Panc1 (cell line): Measurements from ENCODE around the gene MALAT1. TPM values are rescaled to one million over a fixed set of nuclear protein-coding genes. Genes with fewer than 3 reads are reported as not detected.
"Not testable (repeated sequence)": the region's sequence is repeated elsewhere in the genome, so short reads cannot be mapped to it uniquely, and the experiment has no call there.

Experiments
- ATAC-seq: fragments of 200-7000 bp; cut with Tn5 transposase; 2 replicates; pipeline ENCODE4 v1.9.1; 2020; ENCODE audit warnings: mild to moderate bottlenecking, moderate library complexity
- BruUV-seq: library from RNA; stranded (reverse); fragments of 400-500 nt; replicated peaks from 2 replicates; lab custom pipeline; 2021; lab: Mats Ljungman, UMichigan
- CTCF ChIA-PET: fragments of 300-600 bp; sonication (Branson Sonifier 250); formaldehyde crosslinking; loops from one replicate; lab custom pipeline; 2022; ENCODE audit warnings: antibody characterized with exemption; lab: Charles Lee
- POLR2A ChIA-PET: fragments of 300-600 bp; sonication (Branson Sonifier 250); formaldehyde crosslinking; loops from one replicate; lab custom pipeline; 2022; ENCODE audit warnings: antibody characterized with exemption; lab: Charles Lee
- DNase-seq: peaks from one replicate; pipeline ENCODE4 v3.0.0-alpha.2; 2010; ENCODE audit warnings: low read depth, low spot score
- H3K27ac ChIP-seq: 2 replicates; pipeline ENCODE4 v1.5.1; 2011; ENCODE audit warnings: mild to moderate bottlenecking, low read length, inconsistent platforms
- H3K27me3 ChIP-seq: fragments of 200-500 bp; sonication (Bioruptor generic); 2 replicates; pipeline ENCODE4 v1.6.0; 2014; ENCODE audit warnings: low read length, inconsistent platforms; ENCODE audit not compliant: control insufficient read depth, insufficient read depth
- H3K36me3 ChIP-seq: fragments of 200-500 bp; sonication (Bioruptor generic); 2 replicates; pipeline ENCODE4 v1.5.1; 2014; ENCODE audit warnings: inconsistent platforms, mild to moderate bottlenecking, low read length, moderate library complexity; ENCODE audit not compliant: control insufficient read depth, insufficient read depth
- H3K4me1 ChIP-seq: 2 replicates; pipeline ENCODE4 v1.5.1; 2011; ENCODE audit warnings: inconsistent platforms, mild to moderate bottlenecking, low read length, moderate library complexity; ENCODE audit not compliant: control insufficient read depth, insufficient read depth
- H3K4me3 ChIP-seq, 2 experiments: 2 replicates each; pipeline ENCODE4 v1.5.1; 2011 to 2012; ENCODE audit warnings: low read depth in 2 of 2, low read length in 2 of 2, mild to moderate bottlenecking in 2 of 2, inconsistent platforms in 1 of 2, moderate library complexity in 1 of 2
- H3K9me3 ChIP-seq: fragments of 200-500 bp; sonication (Bioruptor generic); 2 replicates; pipeline ENCODE4 v1.5.1; 2014; ENCODE audit warnings: low read depth, mild to moderate bottlenecking, inconsistent platforms, low read length, moderate library complexity; ENCODE audit not compliant: control insufficient read depth, insufficient read depth
- POLR2AphosphoS5 ChIP-seq: IDR thresholded peaks from 2 replicates; pipeline ENCODE4 v1.6.1; 2012; ENCODE audit warnings: mild to moderate bottlenecking, low read depth, low read length, moderate library complexity
- SIN3A ChIP-seq: IDR thresholded peaks from 2 replicates; pipeline ENCODE4 v1.6.1; 2012; ENCODE audit warnings: low read depth, mild to moderate bottlenecking, low read length, moderate library complexity, borderline replicate concordance; ENCODE audit not compliant: insufficient read depth
- in situ Hi-C: cut with HindIII; loops from 2 replicates; pipeline ENCODE4 v1.10.0; 2016; ENCODE audit warnings: low sequenced_read_pairs, low pct_unique_long_range_greater_than_20kb
- intact Hi-C: fragments of 100-400 bp; cut with micrococcal nuclease; formaldehyde crosslinking; loops from one replicate; pipeline ENCODE4 v1.10.0; 2022; ENCODE audit not compliant: unreplicated experiment
- total RNA-seq: library from RNA; stranded (reverse); gene quantifications from one replicate; pipeline ENCODE4 v1.2.1, GENCODE V29; 2021; ENCODE audit not compliant: unreplicated experiment
- TF ChIP-seq, protein P1 (sequence below), 2 experiments: IDR thresholded peaks; 2 replicates each; pipeline ENCODE4 v1.6.1; 2011 to 2012; ENCODE audit warnings: low read depth in 2 of 2, control low read depth in 1 of 2, low read length in 1 of 2, mild to moderate bottlenecking in 1 of 2, moderate library complexity in 1 of 2; ENCODE audit not compliant: insufficient read depth in 1 of 2
- TF ChIP-seq, protein P2 (sequence below): fragments of 450-650 bp; IDR thresholded peaks from 2 replicates; pipeline ENCODE4 v1.5.1; 2017; ENCODE audit warnings: mild to moderate bottlenecking

MALAT1 gene
- total RNA-seq, 1 experiment from 2014 or later = 13,645 TPM

DNA sequence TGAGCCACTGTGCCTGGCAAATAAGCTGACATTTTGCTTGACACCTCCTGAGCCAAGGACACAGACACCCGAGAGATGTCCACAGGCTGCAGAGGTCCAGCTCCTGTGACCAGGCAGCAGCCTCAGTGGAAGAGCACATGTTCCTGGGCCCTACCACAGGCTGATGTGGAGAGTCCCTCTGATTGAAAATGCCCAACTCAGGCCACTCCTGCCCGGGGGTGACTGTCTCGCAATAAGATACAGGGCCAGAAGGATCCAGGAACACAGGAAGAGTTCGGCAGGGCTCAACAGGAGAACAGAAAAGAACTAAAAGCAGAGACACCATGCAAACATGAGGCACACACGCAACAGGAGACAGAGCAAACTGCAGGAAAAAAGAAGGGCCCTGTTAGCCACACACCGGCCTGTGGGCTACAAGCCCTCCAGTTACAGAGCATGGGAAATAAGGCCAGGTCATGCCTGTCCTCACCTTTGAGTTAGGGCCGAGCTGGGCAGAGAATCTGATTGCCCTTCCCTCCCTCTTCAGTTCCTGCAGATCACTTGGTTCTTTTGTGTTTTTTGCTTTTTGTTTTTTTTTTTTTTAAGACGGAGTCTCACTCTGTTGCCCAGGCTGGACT, 28.3 kb upstream of the MALAT1 start:
- DNase-seq = no peak
- intact Hi-C loops = loop anchor here (5.0 kb wide), 1 partner anchor 37 kb away; no protein-coding TSS in a partner anchor
- H3K27me3 ChIP-seq = no peaks in the 10 kb centered on the region
- H3K36me3 ChIP-seq = no peaks in the 10 kb centered on the region
- ATAC-seq = no peak
- BruUV-seq = no TSS peak
- ChIA-PET POLR2A (interaction anchor here (0.6 to 14.1 kb wide), 5 partner anchors 9 to 80 kb away, joined by 3 to 818 read pairs (median 4); partner anchors contain the start of gene MALAT1), CTCF (interaction anchor here (0.6 to 2.0 kb wide), 4 partner anchors 15 to 28 kb away, joined by 3 to 8 read pairs (median 4); partner anchors contain the start of gene MALAT1)
- in situ Hi-C loops = no loop called here
- H3K4me3 ChIP-seq = no peak overlapping the region
- H3K9me3 ChIP-seq = no peaks in the 10 kb centered on the region
- TF ChIP-seq, protein P1, sequence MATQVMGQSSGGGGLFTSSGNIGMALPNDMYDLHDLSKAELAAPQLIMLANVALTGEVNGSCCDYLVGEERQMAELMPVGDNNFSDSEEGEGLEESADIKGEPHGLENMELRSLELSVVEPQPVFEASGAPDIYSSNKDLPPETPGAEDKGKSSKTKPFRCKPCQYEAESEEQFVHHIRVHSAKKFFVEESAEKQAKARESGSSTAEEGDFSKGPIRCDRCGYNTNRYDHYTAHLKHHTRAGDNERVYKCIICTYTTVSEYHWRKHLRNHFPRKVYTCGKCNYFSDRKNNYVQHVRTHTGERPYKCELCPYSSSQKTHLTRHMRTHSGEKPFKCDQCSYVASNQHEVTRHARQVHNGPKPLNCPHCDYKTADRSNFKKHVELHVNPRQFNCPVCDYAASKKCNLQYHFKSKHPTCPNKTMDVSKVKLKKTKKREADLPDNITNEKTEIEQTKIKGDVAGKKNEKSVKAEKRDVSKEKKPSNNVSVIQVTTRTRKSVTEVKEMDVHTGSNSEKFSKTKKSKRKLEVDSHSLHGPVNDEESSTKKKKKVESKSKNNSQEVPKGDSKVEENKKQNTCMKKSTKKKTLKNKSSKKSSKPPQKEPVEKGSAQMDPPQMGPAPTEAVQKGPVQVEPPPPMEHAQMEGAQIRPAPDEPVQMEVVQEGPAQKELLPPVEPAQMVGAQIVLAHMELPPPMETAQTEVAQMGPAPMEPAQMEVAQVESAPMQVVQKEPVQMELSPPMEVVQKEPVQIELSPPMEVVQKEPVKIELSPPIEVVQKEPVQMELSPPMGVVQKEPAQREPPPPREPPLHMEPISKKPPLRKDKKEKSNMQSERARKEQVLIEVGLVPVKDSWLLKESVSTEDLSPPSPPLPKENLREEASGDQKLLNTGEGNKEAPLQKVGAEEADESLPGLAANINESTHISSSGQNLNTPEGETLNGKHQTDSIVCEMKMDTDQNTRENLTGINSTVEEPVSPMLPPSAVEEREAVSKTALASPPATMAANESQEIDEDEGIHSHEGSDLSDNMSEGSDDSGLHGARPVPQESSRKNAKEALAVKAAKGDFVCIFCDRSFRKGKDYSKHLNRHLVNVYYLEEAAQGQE (IDR thresholded peaks at IDR 0.05; ENCODE audit: insufficient read depth in 1 of 2, low read depth in 2 of 2, low read length in 1 of 2) = no peak
- no peak for TF ChIP-seq SIN3A
- TF ChIP-seq, protein P2, sequence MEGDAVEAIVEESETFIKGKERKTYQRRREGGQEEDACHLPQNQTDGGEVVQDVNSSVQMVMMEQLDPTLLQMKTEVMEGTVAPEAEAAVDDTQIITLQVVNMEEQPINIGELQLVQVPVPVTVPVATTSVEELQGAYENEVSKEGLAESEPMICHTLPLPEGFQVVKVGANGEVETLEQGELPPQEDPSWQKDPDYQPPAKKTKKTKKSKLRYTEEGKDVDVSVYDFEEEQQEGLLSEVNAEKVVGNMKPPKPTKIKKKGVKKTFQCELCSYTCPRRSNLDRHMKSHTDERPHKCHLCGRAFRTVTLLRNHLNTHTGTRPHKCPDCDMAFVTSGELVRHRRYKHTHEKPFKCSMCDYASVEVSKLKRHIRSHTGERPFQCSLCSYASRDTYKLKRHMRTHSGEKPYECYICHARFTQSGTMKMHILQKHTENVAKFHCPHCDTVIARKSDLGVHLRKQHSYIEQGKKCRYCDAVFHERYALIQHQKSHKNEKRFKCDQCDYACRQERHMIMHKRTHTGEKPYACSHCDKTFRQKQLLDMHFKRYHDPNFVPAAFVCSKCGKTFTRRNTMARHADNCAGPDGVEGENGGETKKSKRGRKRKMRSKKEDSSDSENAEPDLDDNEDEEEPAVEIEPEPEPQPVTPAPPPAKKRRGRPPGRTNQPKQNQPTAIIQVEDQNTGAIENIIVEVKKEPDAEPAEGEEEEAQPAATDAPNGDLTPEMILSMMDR = no peak
- peaks cover 56% of the 10 kb centered on the region for H3K4me1 ChIP-seq
- H3K27ac ChIP-seq = peak overlapping the region; percentile 100

DNA sequence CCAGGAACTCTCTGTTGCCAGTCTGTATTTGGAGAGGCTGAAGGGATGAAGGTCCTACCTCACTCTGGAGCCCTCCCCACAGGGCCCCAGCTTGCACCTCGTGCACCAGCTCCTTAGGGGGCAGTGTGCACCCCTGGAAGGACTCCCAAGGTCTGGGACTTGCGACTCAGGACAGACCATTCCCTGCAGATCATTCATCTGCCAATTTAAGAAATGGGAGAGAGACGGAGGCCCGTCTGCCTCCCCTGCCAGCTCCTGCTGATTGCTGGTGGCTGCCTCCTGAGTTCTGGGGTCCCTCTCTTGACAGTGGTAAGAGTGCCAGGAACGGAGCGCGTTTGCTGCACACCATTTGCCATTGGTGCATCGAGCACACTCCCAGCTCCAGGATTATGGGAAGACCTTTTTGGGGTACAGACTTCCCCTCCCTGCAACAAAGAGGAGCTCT, 27.4 kb upstream of the MALAT1 start:
- BruUV-seq = TSS peak; percentile 69
- Histone ChIP-seq H3K4me3 (peak overlapping the region; percentile 3 to 28; a peak in 2 of 4 replicates), H3K27me3 (no peaks in the 10 kb centered on the region), H3K36me3 (no peaks in the 10 kb centered on the region), H3K9me3 (no peaks in the 10 kb centered on the region), H3K4me1 (peaks cover 61% of the 10 kb centered on the region), H3K27ac (peak overlapping the region; percentile 100)
- ChIA-PET CTCF (interaction anchor here (0.6 to 2.0 kb wide), 6 partner anchors 18 to 35 kb away, joined by 3 to 8 read pairs (median 4); partner anchors contain the start of gene MALAT1), POLR2A (interaction anchor here (0.6 to 14.1 kb wide), 11 partner anchors 8 to 84 kb away, joined by 3 to 818 read pairs (median 4); partner anchors contain the start of gene MALAT1)
- DNase-seq (no peak), ATAC-seq (peak; percentile 78)
- in situ Hi-C loops (no loop called here), intact Hi-C loops (loop anchor here (5.0 kb wide), 1 partner anchor 36 kb away; no protein-coding TSS in a partner anchor)
- TF ChIP-seq POLR2AphosphoS5 (no peak; the same call in 1 of the 2 replicates), SIN3A (no peak)
- TF ChIP-seq, protein P2 = peak; percentile 88
- TF ChIP-seq, protein P1 (IDR thresholded peaks at IDR 0.05; ENCODE audit: insufficient read depth in 1 of 2, low read depth in 2 of 2, low read length in 1 of 2) = no peak

DNA sequence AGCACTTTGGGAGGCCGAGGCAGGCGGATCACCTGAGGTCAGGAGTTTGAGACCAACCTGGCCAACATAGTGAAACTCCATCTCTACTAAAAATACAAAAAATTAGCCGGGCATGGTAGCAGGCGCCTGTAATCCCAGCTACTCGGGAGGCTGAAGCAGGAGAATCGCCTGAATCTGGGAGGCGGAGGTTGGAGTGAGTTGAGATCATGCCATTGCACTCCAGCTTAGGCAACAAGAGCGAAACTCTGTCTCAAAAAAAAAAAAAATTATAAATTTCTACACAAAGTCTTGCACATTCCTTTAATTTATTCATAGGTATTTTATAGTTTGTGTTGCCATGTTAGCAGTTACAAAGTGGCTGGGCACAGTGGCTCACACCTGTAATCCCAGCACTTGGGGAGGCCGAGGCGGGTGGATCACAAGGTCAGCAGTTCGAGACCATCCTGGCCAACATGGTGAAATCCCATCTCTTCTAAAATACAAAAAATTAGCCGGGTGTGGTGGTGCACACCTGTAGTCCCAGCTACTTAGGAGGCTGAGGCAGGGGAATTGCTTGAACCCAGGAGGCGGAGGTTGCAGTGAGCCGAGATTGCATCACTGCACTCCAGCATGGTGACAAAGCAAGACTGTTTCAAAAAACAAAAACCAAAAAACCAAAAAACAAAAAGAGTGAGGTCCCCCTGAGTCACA, 26.1 kb upstream of the MALAT1 start:
- peaks cover 66% of the 10 kb centered on the region for H3K4me1 ChIP-seq
- POLR2A ChIA-PET = interaction anchor here (0.6 to 14.1 kb wide), 9 partner anchors 15 to 53 kb away, joined by 3 to 818 read pairs (median 4); partner anchors contain the start of genes MALAT1 and NEAT1
- H3K36me3 ChIP-seq, DNase-seq, H3K27me3 ChIP-seq, ATAC-seq, in situ Hi-C loops, BruUV-seq, H3K9me3 ChIP-seq: not testable (repeated sequence)
- CTCF ChIA-PET = interaction anchor here (0.6 to 1.0 kb wide), 2 partner anchors 20 to 28 kb away, joined by 5 to 6 read pairs; no protein-coding TSS in a partner anchor
- intact Hi-C loops = loop anchor here (5.0 kb wide), 1 partner anchor 35 kb away; no protein-coding TSS in a partner anchor
- peak overlapping the region; percentile 100 for H3K27ac ChIP-seq
- 0 out of 4 replicates have a peak overlapping the region, but pooled peaks of 1 of the 2 experiments have one; percentile 9 for H3K4me3 ChIP-seq
